ENCODE data around the gene PHLDA3. TPM values are rescaled to one million over a fixed set of nuclear protein-coding genes. Genes with fewer than 3 reads are reported as not detected.

Gene PHLDA3
- total and polyA plus RNA-seq, 4 donors, result 12.8 to 73.2 (median 38.9) TPM

GRCh38 chr1:201499795-201500669 lies 31.0 kb upstream of the PHLDA3 start:
- no peak overlapping the region for H3K4me3 ChIP-seq
- DNase-seq (no peak), ATAC-seq (ENCODE audit: insufficient read depth, low FRiP score) (no peak)
- H3K9ac ChIP-seq (ENCODE audit: insufficient read depth in 1 of 2, low read length in 2 of 2), result peak overlapping the region; percentile 27 to 30
- H3K9me3 ChIP-seq (ENCODE audit: control insufficient read depth in 4 of 4, insufficient read depth in 3 of 4, low read length in 3 of 4), result no peaks in the 10 kb centered on the region
- H3K27ac ChIP-seq (ENCODE audit: low read depth in 1 of 2, low read length in 1 of 2), result peak overlapping the region; percentile 27 to 33
- peaks cover 17 to 79% (median 42%) of the 10 kb centered on the region in 5 donors for H3K4me1 ChIP-seq (ENCODE audit: control insufficient read depth in 5 of 5, insufficient read depth in 5 of 5, low read length in 5 of 5)
- no peak for TF ChIP-seq CTCF (IDR thresholded peaks at IDR 0.05; ENCODE audit: control extremely low read depth, extremely low read depth)
- H3K36me3 ChIP-seq (ENCODE audit: control insufficient read depth in 4 of 4, insufficient read depth in 4 of 4, low read length in 4 of 4), result peaks cover 0 to 12% (median 8%) of the 10 kb centered on the region in 4 donors
- 79 to 84% methylated on average over 8 of the region's 8 CpGs for WGBS, 2 donors
- H3K27me3 ChIP-seq (ENCODE audit: control insufficient read depth in 3 of 3, insufficient read depth in 3 of 3, low read length in 2 of 3), result no peaks in the 10 kb centered on the region

DNA sequence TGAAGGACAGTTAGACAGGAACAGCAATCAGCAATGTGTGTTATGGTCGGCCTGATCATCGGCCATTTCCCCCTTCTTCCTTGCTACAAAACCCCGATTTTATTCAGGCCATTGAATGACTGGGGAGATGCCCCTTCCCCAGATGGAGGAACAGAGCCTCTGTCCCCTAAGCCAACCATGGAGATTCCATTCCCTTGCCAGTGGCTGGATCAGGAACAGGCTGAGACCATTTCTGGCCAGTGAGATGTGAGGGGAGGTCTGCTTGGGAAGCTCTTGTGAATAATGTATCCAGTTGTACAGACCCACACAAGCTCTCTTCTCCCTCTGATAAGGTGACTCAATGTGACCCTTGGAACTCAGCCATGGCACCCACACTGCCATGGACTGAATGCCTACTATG lies 30.2 kb upstream of the PHLDA3 start:
- ATAC-seq (ENCODE audit: insufficient read depth, low FRiP score), result no peak
- Histone ChIP-seq H3K4me1 (ENCODE audit: control insufficient read depth in 5 of 5, insufficient read depth in 5 of 5, low read length in 5 of 5) (peaks cover 18 to 79% (median 46%) of the 10 kb centered on the region in 5 donors), H3K4me3 (no peak overlapping the region), H3K9ac (ENCODE audit: insufficient read depth in 1 of 2, low read length in 2 of 2) (no peak overlapping the region), H3K36me3 (ENCODE audit: control insufficient read depth in 4 of 4, insufficient read depth in 4 of 4, low read length in 4 of 4) (peaks cover 0 to 19% (median 13%) of the 10 kb centered on the region in 4 donors), H3K27me3 (ENCODE audit: control insufficient read depth in 3 of 3, insufficient read depth in 3 of 3, low read length in 2 of 3) (no peaks in the 10 kb centered on the region), H3K9me3 (ENCODE audit: control insufficient read depth in 4 of 4, insufficient read depth in 3 of 4, low read length in 3 of 4) (no peaks in the 10 kb centered on the region), H3K27ac (ENCODE audit: low read depth in 1 of 2, low read length in 1 of 2) (peak overlapping the region in 1 of 2 donors; percentile 62)
- WGBS, 2 donors, result 91 to 97% methylated on average over 3 of the region's 3 CpGs
- no peak for DNase-seq
- TF ChIP-seq CTCF (IDR thresholded peaks at IDR 0.05; ENCODE audit: control extremely low read depth, extremely low read depth), result no peak

GRCh38 chr1:201498621-201499020 lies 29.6 kb upstream of the PHLDA3 start:
- ATAC-seq (ENCODE audit: insufficient read depth, low FRiP score) (no peak), DNase-seq (no peak)
- TF ChIP-seq CTCF (IDR thresholded peaks at IDR 0.05; ENCODE audit: control extremely low read depth, extremely low read depth), result no peak
- Histone ChIP-seq H3K9ac (ENCODE audit: insufficient read depth in 1 of 2, low read length in 2 of 2) (no peak overlapping the region), H3K27ac (ENCODE audit: low read depth in 1 of 2, low read length in 1 of 2) (peak overlapping the region in 1 of 2 donors; percentile 62), H3K27me3 (ENCODE audit: control insufficient read depth in 3 of 3, insufficient read depth in 3 of 3, low read length in 2 of 3) (no peaks in the 10 kb centered on the region), H3K4me3 (no peak overlapping the region), H3K4me1 (ENCODE audit: control insufficient read depth in 5 of 5, insufficient read depth in 5 of 5, low read length in 5 of 5) (peaks cover 22 to 79% (median 46%) of the 10 kb centered on the region in 5 donors), H3K9me3 (ENCODE audit: control insufficient read depth in 4 of 4, insufficient read depth in 3 of 4, low read length in 3 of 4) (peaks cover 0 to under 1% (median 0%) of the 10 kb centered on the region in 4 donors), H3K36me3 (ENCODE audit: control insufficient read depth in 4 of 4, insufficient read depth in 4 of 4, low read length in 4 of 4) (peaks cover 0 to 24% (median 13%) of the 10 kb centered on the region in 4 donors)
- 89 to 90% methylated on average over 8 of the region's 8 CpGs for WGBS, 2 donors
